Stimulated activated CD4-positive, alpha-beta T cell treated with anti-CD3 and anti-CD28 coated beads, Interleukin-1b, Interleukin-23, amount 100 ng/mL, for 48 hours (primary cell): ENCODE data around the gene NQO1.

Experiments used
- DNase-seq: peaks from one replicate; pipeline ENCODE4 v3.0.0-alpha.2; 2020

NQO1 gene

GRCh38 chr16:69706256-69706974 lies 19.9 kb downstream of the NQO1 start:
- no peak for DNase-seq

GRCh38 chr16:69703638-69704037 lies 22.7 kb downstream of the NQO1 start:
- no peak for DNase-seq

GRCh38 chr16:69701866-69702265 lies 24.5 kb downstream of the NQO1 start:
- no peak for DNase-seq

- no peak for DNase-seq
Measured at GRCh38 chr16:69701452-69701851, 24.9 kb downstream of the NQO1 start.

DNA sequence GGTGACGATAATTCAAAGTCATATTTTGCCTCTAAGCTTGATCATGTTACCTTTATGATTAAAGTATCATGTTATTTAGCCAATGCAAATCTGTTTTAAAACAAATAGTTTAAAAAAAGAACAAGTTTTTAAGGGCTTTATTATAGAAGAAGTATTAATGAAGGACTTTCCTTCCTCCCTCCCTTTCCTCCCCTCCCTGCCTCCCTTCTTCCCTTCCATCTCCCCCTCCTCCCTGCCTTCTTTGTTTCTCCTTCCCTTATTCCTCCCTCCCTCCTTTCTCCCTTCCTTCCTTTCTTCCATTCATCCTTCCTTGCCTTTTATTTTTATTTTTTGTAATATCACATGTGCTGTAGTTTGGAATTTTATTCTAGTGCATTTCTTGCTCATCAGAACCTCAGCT lies 26.4 kb downstream of the NQO1 start:
- no peak for DNase-seq

DNA sequence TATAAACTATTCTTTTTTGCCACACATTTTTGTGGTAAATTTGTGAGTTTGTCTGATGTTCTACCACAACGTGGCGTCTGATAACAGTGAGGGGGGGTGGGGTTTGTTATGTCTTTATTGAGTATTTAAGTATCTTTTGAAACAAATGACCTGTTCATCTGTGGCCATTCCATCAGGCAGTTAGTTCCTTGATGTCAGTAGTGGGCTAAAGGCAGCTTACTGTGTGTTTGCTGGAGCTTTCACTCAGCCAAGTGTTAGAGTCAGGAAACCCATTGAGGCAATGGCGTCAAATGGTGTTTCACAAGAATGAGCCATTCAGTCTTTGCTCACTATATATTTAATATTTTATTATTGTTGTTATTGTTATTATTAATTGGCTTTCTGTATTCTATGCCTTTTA lies 28.0 kb downstream of the NQO1 start:
- no peak for DNase-seq

DNA sequence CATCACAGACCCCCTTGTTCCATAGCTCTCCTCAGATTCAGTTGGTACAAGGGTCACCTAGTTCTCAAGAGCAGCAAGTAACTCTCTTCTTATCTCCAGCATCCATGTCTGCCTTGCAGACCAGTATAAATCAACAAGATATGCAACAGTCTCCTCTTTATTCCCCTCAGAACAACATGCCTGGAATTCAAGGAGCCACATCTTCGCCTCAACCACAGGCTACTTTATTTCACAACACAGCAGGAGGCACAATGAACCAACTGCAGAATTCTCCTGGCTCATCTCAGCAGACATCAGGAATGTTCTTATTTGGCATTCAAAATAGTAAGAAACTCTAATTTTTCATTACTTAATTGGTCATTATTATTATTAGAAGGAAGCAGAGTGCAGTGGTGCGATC lies 32.4 kb downstream of the NQO1 start:
- no peak for DNase-seq

DNA sequence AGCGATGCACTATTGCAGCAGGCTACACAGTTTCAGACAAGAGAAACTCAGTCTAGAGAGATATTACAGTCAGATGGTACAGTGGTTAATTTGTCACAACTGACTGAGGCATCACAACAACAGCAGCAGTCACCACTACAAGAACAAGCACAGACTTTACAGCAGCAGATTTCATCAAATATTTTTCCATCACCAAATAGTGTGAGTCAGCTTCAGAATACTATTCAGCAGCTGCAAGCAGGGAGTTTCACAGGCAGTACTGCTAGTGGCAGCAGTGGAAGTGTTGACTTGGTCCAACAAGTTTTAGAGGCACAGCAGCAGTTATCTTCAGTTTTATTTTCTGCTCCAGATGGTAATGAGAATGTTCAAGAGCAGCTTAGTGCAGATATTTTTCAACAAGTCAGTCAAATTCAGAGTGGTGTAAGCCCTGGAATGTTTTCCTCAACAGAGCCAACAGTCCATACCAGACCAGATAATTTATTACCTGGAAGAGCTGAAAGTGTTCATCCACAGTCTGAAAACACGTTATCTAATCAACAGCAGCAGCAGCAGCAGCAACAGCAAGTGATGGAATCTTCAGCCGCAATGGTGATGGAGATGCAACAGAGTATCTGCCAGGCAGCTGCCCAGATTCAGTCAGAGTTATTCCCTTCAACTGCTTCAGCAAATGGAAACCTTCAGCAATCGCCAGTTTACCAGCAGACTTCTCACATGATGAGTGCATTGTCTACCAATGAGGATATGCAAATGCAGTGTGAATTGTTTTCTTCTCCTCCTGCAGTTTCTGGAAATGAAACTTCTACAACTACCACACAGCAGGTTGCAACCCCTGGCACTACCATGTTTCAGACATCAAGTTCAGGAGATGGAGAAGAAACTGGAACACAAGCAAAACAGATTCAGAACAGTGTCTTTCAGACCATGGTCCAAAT lies 34.1 kb downstream of the NQO1 start:
- peak; percentile 11 for DNase-seq

GRCh38 chr16:69688589-69688988 lies 37.8 kb downstream of the NQO1 start:
- DNase-seq: no peak

- no peak for DNase-seq
Measured at GRCh38 chr16:69680358-69680757, 46.0 kb downstream of the NQO1 start.

GRCh38 chr16:69672998-69673713 lies 53.2 kb downstream of the NQO1 start:
- no peak for DNase-seq

DNA sequence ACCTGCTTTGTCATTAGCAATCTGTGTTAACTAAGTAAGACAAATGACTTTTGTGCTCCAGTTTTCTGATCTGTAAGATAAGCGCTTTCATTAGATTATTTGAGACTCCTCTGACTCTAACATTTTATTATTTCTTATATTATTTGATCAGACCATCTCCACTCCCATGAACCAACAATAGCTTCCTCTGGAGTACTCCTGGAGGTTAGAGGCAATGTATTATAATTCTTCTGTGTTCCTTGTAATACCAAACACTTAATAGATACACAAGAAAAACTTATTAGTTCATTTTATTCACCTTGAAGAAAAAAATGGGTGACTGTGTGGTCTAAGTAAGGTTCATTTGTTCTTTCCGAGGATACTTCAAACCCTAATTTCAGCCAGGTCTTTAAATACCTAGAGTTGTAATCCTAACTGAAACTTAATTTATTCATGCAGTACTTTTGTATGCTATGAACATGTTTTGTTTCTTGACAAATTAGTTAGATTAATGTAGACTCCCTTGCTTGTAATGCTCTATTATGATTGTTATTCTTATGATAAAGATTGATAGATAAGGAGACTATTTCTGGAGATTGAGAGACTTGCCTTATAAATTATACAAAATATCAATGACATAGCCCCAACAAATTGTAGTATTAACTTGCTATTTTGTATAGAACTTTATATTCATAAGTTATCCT lies 53.9 kb downstream of the NQO1 start:
- DNase-seq: no peak

DNA sequence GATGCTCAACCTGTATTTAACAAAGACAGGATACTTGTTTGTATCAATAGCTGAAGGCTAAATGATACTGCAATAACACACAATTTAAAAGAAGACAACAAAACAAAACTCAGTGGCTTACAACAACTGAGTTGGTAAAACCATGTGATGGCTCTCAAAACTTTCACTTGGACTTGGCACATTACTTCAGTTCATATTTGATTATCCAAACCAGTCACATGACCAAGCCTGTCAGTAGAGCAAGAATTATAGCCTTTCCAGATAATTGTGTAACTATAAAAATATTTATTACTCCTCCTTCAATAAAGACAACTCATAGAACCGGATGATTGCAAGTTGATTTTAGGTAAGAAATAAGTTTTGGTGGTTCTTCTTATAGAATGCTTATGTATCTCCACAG lies 56.8 kb downstream of the NQO1 start:
- DNase-seq: no peak

DNA sequence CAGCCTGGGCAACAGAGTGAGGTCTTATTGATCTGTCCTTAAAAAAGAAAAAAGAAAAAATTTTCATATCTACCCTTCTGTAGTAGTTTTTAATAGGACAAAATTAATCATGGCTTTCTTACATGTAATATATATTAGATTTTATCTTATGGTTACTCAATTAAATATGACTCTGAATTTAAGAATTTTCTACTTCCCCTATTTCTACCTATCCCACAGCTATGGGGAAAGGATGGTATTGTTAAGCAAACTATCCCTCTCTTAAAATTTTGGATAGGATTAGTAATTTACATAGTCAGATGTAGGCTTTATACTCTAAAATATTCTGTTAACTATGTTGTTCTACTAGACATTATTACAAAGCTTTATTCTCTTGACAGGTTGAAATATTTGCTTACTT lies 62.5 kb downstream of the NQO1 start:
- no peak for DNase-seq

GRCh38 chr16:69662901-69663300 lies 63.5 kb downstream of the NQO1 start:
- DNase-seq: no peak

DNA sequence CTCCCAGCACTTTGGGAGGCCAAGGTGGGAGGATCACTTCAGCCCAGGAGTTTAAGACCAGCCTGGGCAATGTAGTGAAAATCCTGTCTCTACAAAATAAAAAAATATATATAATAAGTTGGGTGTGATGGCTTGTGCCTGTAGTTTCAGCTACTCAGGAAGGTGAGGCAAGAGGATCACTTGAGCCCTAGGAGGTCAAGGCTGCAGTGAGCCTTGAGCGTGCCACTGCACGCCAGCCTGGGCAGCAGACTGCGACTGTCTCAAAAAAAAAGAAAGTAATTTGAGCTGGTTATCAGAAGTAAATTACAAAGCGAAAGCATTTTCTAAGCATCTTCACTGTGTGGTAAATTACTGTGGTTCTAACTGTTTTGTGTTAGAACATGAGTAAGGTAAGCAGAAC lies 66.2 kb downstream of the NQO1 start:
- DNase-seq: no peak
